ENCODE data around the gene IL16. TPM values are rescaled to one million over a fixed set of nuclear protein-coding genes. Genes with fewer than 3 reads are reported as not detected.

IL16 gene
- total RNA-seq, 2 experiments from 2014 or later = 58.8 to 63.1 TPM

DNA sequence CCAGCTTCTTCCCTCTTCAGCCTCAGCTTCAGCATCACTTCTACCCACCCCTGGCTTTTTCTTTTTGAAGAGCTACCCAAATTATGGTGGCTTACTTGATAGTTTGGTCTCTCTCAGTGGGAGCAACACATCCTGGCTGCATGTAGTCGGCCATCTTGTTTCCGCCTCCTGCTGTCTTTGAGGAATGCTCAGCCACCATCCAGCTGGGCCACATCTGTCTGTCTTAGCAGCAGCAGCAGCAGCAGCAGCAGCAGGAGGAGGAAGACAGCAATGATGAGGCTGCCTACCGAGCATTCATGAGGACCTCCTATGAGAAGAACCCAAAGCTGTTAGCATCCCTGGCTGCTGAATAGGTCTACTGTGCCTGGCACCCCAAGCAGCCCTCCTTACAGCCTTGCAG is 19.7 kb downstream of the IL16 start:
- Mint-ChIP-seq H3K36me3 (peaks cover 3% of the 10 kb centered on the region), H3K27ac (no peak overlapping the region), H3K4me3 (no peak overlapping the region), H3K27me3 (peaks cover 18% of the 10 kb centered on the region), H3K4me1 (ENCODE audit: low read depth) (no peaks in the 10 kb centered on the region), H3K9me3 (peaks cover 22% of the 10 kb centered on the region)
- no peak for DNase-seq
- ChIA-PET POLR2A (no interaction called here), CTCF (no interaction called here)
- intact Hi-C loops (cut with micrococcal nuclease) = no loop called here

DNA sequence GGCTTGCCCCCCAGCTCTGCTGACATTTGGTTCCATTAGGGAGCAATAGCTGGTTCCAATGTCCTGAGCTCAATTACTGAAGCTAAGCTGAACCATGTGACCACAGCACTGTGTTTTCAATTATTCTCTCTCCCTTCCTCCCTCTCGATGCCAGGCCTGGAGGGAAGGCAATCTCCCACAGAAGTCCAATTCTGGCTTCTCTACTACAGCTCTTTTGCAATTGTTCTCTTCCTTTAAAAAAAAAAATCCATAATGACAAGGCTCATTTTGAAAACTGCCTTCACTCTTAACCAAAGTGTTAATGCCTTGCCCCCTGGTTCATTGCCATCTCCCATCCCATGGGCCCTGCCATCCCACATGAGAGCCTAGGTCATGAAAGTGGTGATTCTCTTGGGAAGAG is 24.8 kb downstream of the IL16 start:
- H3K27me3 Mint-ChIP-seq = peaks cover 10% of the 10 kb centered on the region
- H3K4me1 Mint-ChIP-seq (ENCODE audit: low read depth) = no peaks in the 10 kb centered on the region
- no peak overlapping the region for H3K4me3 Mint-ChIP-seq
- no peaks in the 10 kb centered on the region for H3K9me3 Mint-ChIP-seq
- POLR2A ChIA-PET = no interaction called here
- DNase-seq = no peak
- H3K36me3 Mint-ChIP-seq = no peaks in the 10 kb centered on the region
- H3K27ac Mint-ChIP-seq = no peak overlapping the region
- CTCF ChIA-PET = no interaction called here
- intact Hi-C loops (cut with micrococcal nuclease) = no loop called here

DNA sequence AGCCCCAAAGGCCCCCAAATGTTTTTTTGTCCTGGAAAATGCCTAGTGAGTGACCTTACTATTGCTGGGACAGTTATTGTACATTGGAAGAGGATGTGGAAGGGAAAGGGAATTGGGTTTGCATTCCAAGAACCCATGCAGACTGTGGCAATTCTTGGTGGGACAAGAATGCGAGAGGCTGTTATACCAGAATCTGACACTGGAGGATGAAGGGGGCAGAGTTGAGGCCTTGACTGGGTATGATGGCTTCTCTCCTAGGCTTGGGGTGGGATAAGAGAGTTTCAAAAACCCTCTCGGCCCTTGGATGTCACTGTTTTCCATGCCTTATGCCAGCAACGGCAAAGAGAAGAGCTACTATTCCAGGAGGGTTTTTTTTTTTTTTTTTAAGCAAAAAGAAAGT is 25.3 kb downstream of the IL16 start:
- intact Hi-C loops (cut with micrococcal nuclease) = no loop called here

DNA sequence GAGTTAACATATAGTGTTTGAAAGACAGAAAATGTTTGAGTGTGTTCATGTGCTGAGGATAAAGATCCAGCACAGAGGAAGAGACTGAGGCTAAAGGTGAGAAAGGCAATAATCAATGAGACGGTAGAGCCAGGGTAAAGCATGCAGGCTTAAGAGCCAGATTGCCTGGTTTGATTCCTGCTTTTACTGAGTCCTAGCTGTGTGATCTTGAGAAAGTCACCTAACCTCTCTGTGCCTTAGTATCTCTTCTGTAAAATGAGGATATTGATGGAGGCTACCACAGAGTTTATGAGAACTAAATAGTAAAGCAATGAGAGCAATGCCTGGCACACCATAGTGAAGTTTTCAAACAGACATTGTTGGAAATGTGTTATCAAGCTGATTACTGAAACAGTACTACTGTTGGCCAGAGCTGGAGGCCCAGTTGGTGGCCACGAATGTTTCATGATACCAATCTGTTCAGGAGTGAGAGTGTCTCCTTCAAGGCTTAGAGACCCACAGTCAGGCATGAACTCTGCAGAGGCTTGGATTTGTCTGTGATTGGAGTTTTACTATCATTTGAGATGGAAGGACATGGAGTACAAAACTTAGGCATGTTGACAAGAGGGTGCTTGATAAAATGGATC is 26.8 kb downstream of the IL16 start:
- Mint-ChIP-seq H3K36me3 (no peaks in the 10 kb centered on the region), H3K9me3 (no peaks in the 10 kb centered on the region), H3K27me3 (peaks cover 15% of the 10 kb centered on the region), H3K4me1 (ENCODE audit: low read depth) (no peaks in the 10 kb centered on the region), H3K4me3 (no peak overlapping the region), H3K27ac (no peak overlapping the region)
- CTCF ChIA-PET = no interaction called here
- no peak for DNase-seq
- intact Hi-C loops (cut with micrococcal nuclease) = no loop called here
- POLR2A ChIA-PET = interaction anchor here (0.6 kb wide), 1 partner anchor 1148 kb away, joined by 5 read pairs; no protein-coding TSS in a partner anchor

More for the DNA sequence above, 25.3 kb downstream of the IL16 start:
- peaks cover 10% of the 10 kb centered on the region for H3K27me3 Mint-ChIP-seq
- H3K4me3 Mint-ChIP-seq = no peak overlapping the region
- no peak overlapping the region for H3K27ac Mint-ChIP-seq
- no peak for DNase-seq
- POLR2A ChIA-PET = no interaction called here
- no peaks in the 10 kb centered on the region for H3K36me3 Mint-ChIP-seq
- H3K4me1 Mint-ChIP-seq (ENCODE audit: low read depth) = no peaks in the 10 kb centered on the region
- no peaks in the 10 kb centered on the region for H3K9me3 Mint-ChIP-seq
- CTCF ChIA-PET = interaction anchor here (0.7 kb wide), 1 partner anchor 44 kb away, joined by 3 read pairs; no protein-coding TSS in a partner anchor

DNA sequence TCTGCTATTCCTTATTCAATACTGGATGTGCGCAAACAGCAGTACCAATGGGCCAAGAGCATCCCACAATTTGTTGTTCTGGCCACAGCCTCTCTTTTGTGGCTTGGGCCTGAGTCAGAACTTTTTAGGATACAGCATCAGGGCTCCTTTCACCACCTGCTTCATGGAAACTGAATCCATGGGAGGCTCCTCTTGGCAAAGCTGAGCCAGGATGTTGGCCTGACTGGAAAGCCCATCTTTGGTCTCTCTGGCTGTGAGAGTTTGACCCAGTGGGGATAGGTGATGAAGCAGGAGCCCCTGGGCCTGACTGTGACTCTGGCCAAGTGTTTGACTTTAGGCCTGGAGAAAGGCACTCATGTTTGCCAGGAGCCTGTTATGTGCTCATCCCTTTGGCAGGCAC is 27.6 kb downstream of the IL16 start:
- no peak for DNase-seq
- H3K27ac Mint-ChIP-seq = no peak overlapping the region
- no peaks in the 10 kb centered on the region for H3K9me3 Mint-ChIP-seq
- peaks cover 15% of the 10 kb centered on the region for H3K27me3 Mint-ChIP-seq
- POLR2A ChIA-PET = interaction anchor here (0.6 kb wide), 1 partner anchor 1148 kb away, joined by 5 read pairs; no protein-coding TSS in a partner anchor
- H3K4me1 Mint-ChIP-seq (ENCODE audit: low read depth) = no peaks in the 10 kb centered on the region
- intact Hi-C loops (cut with micrococcal nuclease) = no loop called here
- no peaks in the 10 kb centered on the region for H3K36me3 Mint-ChIP-seq
- CTCF ChIA-PET = interaction anchor here (1.0 kb wide), 1 partner anchor 42 kb away, joined by 3 read pairs; no protein-coding TSS in a partner anchor
- H3K4me3 Mint-ChIP-seq = no peak overlapping the region

DNA sequence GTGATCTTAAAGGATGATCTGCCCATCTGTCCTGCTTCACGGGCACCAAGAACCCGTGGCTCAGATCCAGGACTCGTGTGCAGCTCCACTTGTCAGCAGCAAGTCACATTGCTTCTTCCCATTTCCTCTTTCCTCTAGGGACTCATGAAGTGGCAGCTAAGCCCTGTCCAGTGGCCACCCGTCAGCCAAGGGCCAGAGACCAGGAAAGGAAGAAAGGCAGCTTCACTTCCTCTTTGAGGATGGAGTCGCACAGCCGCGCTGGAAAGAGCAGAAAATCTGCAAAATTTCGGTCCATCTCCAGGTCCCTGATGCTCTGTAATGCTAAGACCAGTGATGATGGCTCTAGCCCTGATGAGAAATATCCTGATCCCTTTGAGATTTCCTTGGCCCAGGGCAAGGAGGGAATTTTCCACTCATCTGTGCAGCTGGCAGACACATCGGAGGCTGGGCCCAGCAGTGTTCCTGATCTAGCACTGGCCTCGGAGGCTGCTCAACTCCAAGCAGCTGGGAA is 28.5 kb downstream of the IL16 start:
- no peak overlapping the region for H3K27ac Mint-ChIP-seq
- peaks cover 11% of the 10 kb centered on the region for H3K27me3 Mint-ChIP-seq
- CTCF ChIA-PET = interaction anchor here (0.9 to 1.0 kb wide), 2 partner anchors 41 to 256 kb away, joined by 3 read pairs; no protein-coding TSS in a partner anchor
- POLR2A ChIA-PET = no interaction called here
- DNase-seq = no peak
- H3K4me1 Mint-ChIP-seq (ENCODE audit: low read depth) = no peaks in the 10 kb centered on the region
- no peaks in the 10 kb centered on the region for H3K9me3 Mint-ChIP-seq
- H3K4me3 Mint-ChIP-seq = no peak overlapping the region
- no peaks in the 10 kb centered on the region for H3K36me3 Mint-ChIP-seq
- intact Hi-C loops (cut with micrococcal nuclease) = no loop called here

DNA sequence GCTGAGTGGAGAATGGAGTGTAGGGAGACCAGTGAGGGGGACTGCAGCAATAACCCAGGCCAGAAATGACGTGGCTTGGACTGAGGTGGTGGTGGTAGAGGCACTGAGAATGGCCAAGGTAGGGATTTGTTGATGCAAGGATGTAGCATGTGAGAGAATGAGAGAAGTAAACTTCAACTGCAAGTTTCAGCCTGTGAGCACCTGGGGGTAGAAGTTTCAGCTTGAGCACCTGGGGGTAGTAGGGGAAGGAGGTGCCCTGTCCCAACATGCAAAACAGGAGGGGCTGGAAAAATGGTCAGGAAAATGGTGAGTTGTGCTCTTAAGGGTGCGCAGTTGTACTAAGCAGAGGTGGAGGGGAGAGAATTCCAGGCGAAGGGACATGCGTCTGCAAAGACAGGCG is 31.0 kb downstream of the IL16 start:
- Mint-ChIP-seq H3K9me3 (no peaks in the 10 kb centered on the region), H3K4me3 (no peak overlapping the region), H3K27ac (no peak overlapping the region), H3K4me1 (ENCODE audit: low read depth) (no peaks in the 10 kb centered on the region), H3K27me3 (peaks cover 7% of the 10 kb centered on the region), H3K36me3 (peaks cover under 1% of the 10 kb centered on the region)
- DNase-seq = no peak
- CTCF ChIA-PET = no interaction called here
- intact Hi-C loops (cut with micrococcal nuclease) = no loop called here
- POLR2A ChIA-PET = no interaction called here

DNA sequence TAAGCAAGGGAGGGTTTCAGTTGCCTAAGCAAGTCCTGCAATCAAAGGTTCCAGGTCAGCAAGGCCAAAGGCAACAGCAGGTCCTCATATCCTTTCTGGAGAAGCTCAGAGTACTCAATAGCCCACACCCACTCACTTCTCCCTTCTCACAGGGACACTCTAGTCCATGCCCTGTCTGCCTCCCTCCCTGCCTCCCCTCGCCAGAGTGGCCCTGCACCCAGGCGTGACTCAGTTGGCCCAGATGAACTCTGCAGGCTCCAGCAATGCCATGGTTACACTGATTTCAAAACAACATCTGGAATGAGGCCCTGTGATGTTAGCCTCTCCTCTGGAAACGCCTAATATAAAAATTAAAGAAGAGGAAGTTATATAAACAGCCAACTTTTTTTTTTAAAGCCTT is 32.9 kb downstream of the IL16 start:
- peaks cover 1% of the 10 kb centered on the region for H3K36me3 Mint-ChIP-seq
- H3K4me3 Mint-ChIP-seq = no peak overlapping the region
- CTCF ChIA-PET = interaction anchor here (1.8 kb wide), 1 partner anchor 36 kb away, joined by 7 read pairs; no protein-coding TSS in a partner anchor
- no peak overlapping the region for H3K27ac Mint-ChIP-seq
- no peaks in the 10 kb centered on the region for H3K4me1 Mint-ChIP-seq (ENCODE audit: low read depth)
- H3K27me3 Mint-ChIP-seq = peaks cover 5% of the 10 kb centered on the region
- POLR2A ChIA-PET = no interaction called here
- intact Hi-C loops (cut with micrococcal nuclease) = no loop called here
- DNase-seq = no peak
- no peaks in the 10 kb centered on the region for H3K9me3 Mint-ChIP-seq

DNA sequence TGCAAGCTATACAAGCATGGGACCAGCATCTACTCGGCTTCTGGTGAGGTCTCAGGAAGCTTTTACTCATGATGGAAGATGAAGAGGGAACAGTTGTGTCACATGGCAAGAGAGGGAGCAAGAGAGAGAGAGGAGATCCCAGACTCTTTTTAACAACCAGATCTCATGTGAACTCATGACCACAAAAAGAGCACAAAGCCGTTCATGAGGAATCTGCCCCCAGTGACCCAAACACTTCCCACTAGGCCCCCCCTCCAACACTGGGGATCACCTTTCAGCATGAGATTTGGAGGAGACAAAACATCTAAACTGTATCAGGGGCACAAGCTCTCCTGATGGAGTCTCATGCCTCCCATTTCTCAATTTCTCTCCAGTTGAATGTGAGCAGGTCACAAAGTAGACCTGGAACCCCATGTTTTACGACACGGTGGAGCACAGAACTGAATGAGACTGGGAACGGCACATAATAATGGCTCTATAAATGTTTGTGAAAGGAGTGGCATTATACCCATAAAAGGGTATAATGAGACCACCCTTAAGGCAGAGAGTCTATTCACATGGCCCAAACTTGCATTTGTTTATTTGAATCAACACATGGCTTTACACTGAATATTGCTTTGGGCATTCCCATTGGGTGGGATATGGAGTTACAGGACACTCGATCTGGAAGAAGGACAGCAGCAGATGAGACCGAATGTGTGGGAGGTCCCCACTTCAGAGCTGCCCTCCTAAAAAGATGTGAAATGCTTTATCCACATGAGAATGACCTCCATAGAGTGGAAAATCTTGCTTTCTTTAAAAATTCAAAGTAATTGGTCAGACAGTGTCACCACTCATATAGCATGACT is 38.8 kb downstream of the IL16 start:
- Mint-ChIP-seq H3K4me1 (ENCODE audit: low read depth) (no peaks in the 10 kb centered on the region), H3K9me3 (peaks cover 5% of the 10 kb centered on the region), H3K36me3 (peaks cover 1% of the 10 kb centered on the region), H3K27me3 (no peaks in the 10 kb centered on the region), H3K27ac (no peak overlapping the region), H3K4me3 (no peak overlapping the region)
- no peak for DNase-seq
- POLR2A ChIA-PET = no interaction called here
- intact Hi-C loops (cut with micrococcal nuclease) = no loop called here
- CTCF ChIA-PET = interaction anchor here (1.0 kb wide), 2 partner anchors 31 kb away, joined by 4 to 6 read pairs; no protein-coding TSS in a partner anchor

DNA sequence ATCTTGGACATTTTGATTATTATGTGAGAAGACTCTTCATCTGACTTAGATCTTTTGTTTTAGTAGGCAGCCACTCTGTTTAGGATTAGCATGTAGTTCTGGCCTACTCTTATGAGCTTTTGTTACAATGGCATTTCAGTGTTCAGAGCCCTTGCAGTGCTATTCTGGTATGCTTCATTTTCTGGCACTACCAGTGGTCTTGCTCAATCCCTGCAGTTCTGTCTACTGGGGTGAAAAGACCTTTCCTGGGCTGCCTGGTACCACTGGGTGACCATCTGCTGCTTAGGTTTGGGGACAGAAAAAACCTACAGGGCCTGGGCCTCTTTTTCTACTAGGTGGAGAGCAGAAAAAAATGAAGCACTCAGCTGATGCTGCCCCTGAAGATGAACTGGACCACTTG is 42.5 kb downstream of the IL16 start:
- ChIA-PET POLR2A (no interaction called here), CTCF (no interaction called here)
- no peaks in the 10 kb centered on the region for H3K27me3 Mint-ChIP-seq

DNA sequence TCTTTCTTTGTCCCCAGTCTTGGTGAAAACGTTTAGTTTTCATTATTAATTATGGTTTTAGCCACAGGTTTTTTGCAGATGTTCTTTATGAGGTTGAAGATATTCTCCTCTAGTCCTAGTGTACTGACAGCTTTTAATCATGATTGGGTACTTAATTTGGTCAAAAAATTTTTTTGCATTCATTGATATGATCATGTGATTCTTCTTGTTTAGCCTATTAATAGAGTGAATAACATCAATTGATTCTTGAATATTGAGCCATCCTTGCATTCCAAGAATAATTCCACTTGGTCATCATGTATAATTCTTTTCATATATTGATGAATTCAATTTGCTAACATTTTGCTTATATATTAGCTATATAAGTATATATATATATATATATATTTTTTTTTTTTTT is 46.1 kb downstream of the IL16 start:
- no peak overlapping the region for H3K27ac Mint-ChIP-seq
- ChIA-PET CTCF (interaction anchor here (0.7 to 1.2 kb wide), 2 partner anchors 23 to 26 kb away, joined by 4 to 7 read pairs; no protein-coding TSS in a partner anchor), POLR2A (no interaction called here)
- H3K9me3 Mint-ChIP-seq = peaks cover 29% of the 10 kb centered on the region
- no peak overlapping the region for H3K4me3 Mint-ChIP-seq
- peaks cover 6% of the 10 kb centered on the region for H3K27me3 Mint-ChIP-seq
- peaks cover 5% of the 10 kb centered on the region for H3K36me3 Mint-ChIP-seq
- no peaks in the 10 kb centered on the region for H3K4me1 Mint-ChIP-seq (ENCODE audit: low read depth)
- intact Hi-C loops (cut with micrococcal nuclease) = no loop called here
- no peak for DNase-seq

More for the DNA sequence above, 42.5 kb downstream of the IL16 start:
- Mint-ChIP-seq H3K4me1 (ENCODE audit: low read depth) (no peaks in the 10 kb centered on the region), H3K4me3 (no peak overlapping the region), H3K36me3 (peaks cover 3% of the 10 kb centered on the region), H3K27ac (no peak overlapping the region), H3K9me3 (peaks cover 25% of the 10 kb centered on the region)
- intact Hi-C loops (cut with micrococcal nuclease) = no loop called here
- DNase-seq = no peak

DNA sequence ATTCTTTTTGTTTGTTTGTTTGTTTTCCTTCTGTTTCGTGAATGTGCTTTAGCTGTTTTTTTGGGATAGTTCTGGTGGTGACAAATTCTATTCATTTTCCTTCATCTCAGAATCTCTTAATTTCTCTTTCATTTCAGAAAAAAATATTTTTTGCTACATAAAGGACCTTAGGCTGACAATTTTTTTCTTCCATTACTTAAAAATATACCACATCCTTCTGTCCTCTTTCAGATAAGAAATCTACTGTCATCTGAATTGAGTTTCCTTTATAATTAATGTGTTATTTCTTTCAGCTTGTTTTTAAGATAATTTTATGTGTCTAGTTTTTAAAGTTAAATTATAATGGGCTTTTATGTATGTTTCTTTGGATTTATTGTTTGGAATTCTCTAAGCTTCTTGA is 47.6 kb downstream of the IL16 start:
- H3K4me1 Mint-ChIP-seq (ENCODE audit: low read depth) = no peaks in the 10 kb centered on the region
- peaks cover 5% of the 10 kb centered on the region for H3K36me3 Mint-ChIP-seq
- H3K27me3 Mint-ChIP-seq = peaks cover 6% of the 10 kb centered on the region
- POLR2A ChIA-PET = no interaction called here
- intact Hi-C loops (cut with micrococcal nuclease) = no loop called here
- no peak for DNase-seq
- H3K4me3 Mint-ChIP-seq = no peak overlapping the region
- peaks cover 29% of the 10 kb centered on the region for H3K9me3 Mint-ChIP-seq
- CTCF ChIA-PET = interaction anchor here (1.2 kb wide), 2 partner anchors 22 kb away, joined by 6 to 8 read pairs; no protein-coding TSS in a partner anchor
- H3K27ac Mint-ChIP-seq = no peak overlapping the region
